Astrocyte (in vitro differentiated cells and primary cell): Measurements from ENCODE around the gene ECT2. TPM values are rescaled to one million over a fixed set of nuclear protein-coding genes. Genes with fewer than 3 reads are reported as not detected.

ENCODE experiments used
- DNase-seq: peaks from one replicate; pipeline ENCODE4 v3.0.0-alpha.2; 2010; ENCODE audit warnings: low read depth
- FAIRE-seq: peaks from 2 replicates; lab custom pipeline; 2011; peaks lifted over from hg19 to GRCh38; lab: Jason Lieb, UNC
- H2AFZ ChIP-seq: 2 replicates; pipeline ENCODE4 v1.6.0; 2012; ENCODE audit warnings: low read depth, low read length, inconsistent platforms
- H3K27ac ChIP-seq: 2 replicates; pipeline ENCODE4 v1.5.1; 2011; ENCODE audit warnings: low read depth, low read length, inconsistent platforms
- H3K27me3 ChIP-seq: 2 replicates; pipeline ENCODE4 v1.6.0; 2011; ENCODE audit warnings: low read length, inconsistent platforms; ENCODE audit not compliant: insufficient read depth
- H3K36me3 ChIP-seq: 2 replicates; pipeline ENCODE4 v1.5.1; 2011; ENCODE audit warnings: low read length, inconsistent platforms; ENCODE audit not compliant: insufficient read depth
- H3K4me1 ChIP-seq: 2 replicates; pipeline ENCODE4 v1.5.1; 2011; ENCODE audit warnings: low read length, inconsistent platforms; ENCODE audit not compliant: insufficient read depth
- H3K4me2 ChIP-seq: 2 replicates; pipeline ENCODE4 v1.6.0; 2012; ENCODE audit warnings: low read length, inconsistent platforms
- H3K4me3 ChIP-seq: 2 replicates; pipeline ENCODE4 v1.5.1; 2011; ENCODE audit warnings: low read depth, mild to moderate bottlenecking, low read length, inconsistent platforms; ENCODE audit not compliant: insufficient read depth
- H3K79me2 ChIP-seq: 2 replicates; pipeline ENCODE4 v1.6.0; 2012; ENCODE audit warnings: mild to moderate bottlenecking, low read length, inconsistent platforms; ENCODE audit not compliant: insufficient read depth
- H3K9ac ChIP-seq: 2 replicates; pipeline ENCODE4 v1.6.0; 2012; ENCODE audit warnings: mild to moderate bottlenecking, low read length, inconsistent platforms
- H3K9me3 ChIP-seq: 2 replicates; pipeline ENCODE4 v1.5.1; 2012; ENCODE audit warnings: low read depth, mild to moderate bottlenecking, low read length, inconsistent platforms; ENCODE audit not compliant: insufficient read depth
- H4K20me1 ChIP-seq: 2 replicates; pipeline ENCODE4 v1.6.0; 2012; ENCODE audit warnings: low read length, inconsistent platforms; ENCODE audit not compliant: insufficient read depth
- H3K27ac Mint-ChIP-seq: one replicate; pipeline ENCODE4 v1.8.0; 2021; ENCODE audit warnings: mild to moderate bottlenecking, mixed read lengths; ENCODE audit not compliant: unreplicated experiment
- H3K27me3 Mint-ChIP-seq: one replicate; pipeline ENCODE4 v1.8.0; 2021; ENCODE audit warnings: low read depth, mixed read lengths; ENCODE audit not compliant: unreplicated experiment
- H3K36me3 Mint-ChIP-seq: one replicate; pipeline ENCODE4 v1.8.0; 2021; ENCODE audit warnings: low read depth, mixed read lengths; ENCODE audit not compliant: unreplicated experiment
- H3K4me1 Mint-ChIP-seq: one replicate; pipeline ENCODE4 v1.8.0; 2021; ENCODE audit warnings: low read depth, mixed read lengths; ENCODE audit not compliant: unreplicated experiment
- H3K4me3 Mint-ChIP-seq: one replicate; pipeline ENCODE4 v1.8.0; 2021; ENCODE audit warnings: mild to moderate bottlenecking, moderate library complexity, mixed read lengths; ENCODE audit not compliant: unreplicated experiment
- H3K9me3 Mint-ChIP-seq: one replicate; pipeline ENCODE4 v1.8.0; 2021; ENCODE audit warnings: mild to moderate bottlenecking, mixed read lengths; ENCODE audit not compliant: unreplicated experiment
- CTCF ChIP-seq: IDR thresholded peaks from 2 replicates; pipeline ENCODE4 v1.5.1; 2011; ENCODE audit warnings: low read depth, mild to moderate bottlenecking, inconsistent platforms, low read length, moderate library complexity; ENCODE audit not compliant: insufficient read depth
- EZH2 ChIP-seq: IDR thresholded peaks from 2 replicates; pipeline ENCODE4 v1.6.1; 2012; ENCODE audit warnings: mild to moderate bottlenecking, low read length, inconsistent platforms; ENCODE audit not compliant: insufficient read depth
- total RNA-seq: library from RNA; stranded (reverse); gene quantifications from 2 replicates; pipeline ENCODE4 v1.2.1, GENCODE V29; 2021

Gene ECT2
- total RNA-seq, 1 donor from 2014 or later = 16.4 TPM

- Histone ChIP-seq H3K9ac (no peak overlapping the region), H3K79me2 (peaks cover 5% of the 10 kb centered on the region), H3K4me2 (no peak overlapping the region), H4K20me1 (no peaks in the 10 kb centered on the region), H3K4me1 (no peaks in the 10 kb centered on the region), H3K27me3 (no peaks in the 10 kb centered on the region), H2AFZ (no peak overlapping the region), H3K27ac (no peak overlapping the region), H3K36me3 (peaks cover 32% of the 10 kb centered on the region), H3K4me3 (no peak overlapping the region), H3K9me3 (no peaks in the 10 kb centered on the region)
- TF ChIP-seq CTCF = no peak
- TF ChIP-seq EZH2 = no peak
- Mint-ChIP-seq H3K27me3 (no peaks in the 10 kb centered on the region), H3K36me3 (peaks cover 9% of the 10 kb centered on the region), H3K4me1 (peaks cover 11% of the 10 kb centered on the region), H3K4me3 (no peak overlapping the region), H3K9me3 (peaks cover 2% of the 10 kb centered on the region), H3K27ac (no peak overlapping the region)
- DNase-seq (peak; percentile 3), FAIRE-seq (no peak)
Observed at GRCh38 chr3:172787746-172788145, 37.2 kb downstream of the ECT2 start.

- H3K9me3 Mint-ChIP-seq = no peaks in the 10 kb centered on the region
- FAIRE-seq = no peak
Observed at GRCh38 chr3:172799246-172799645, 48.7 kb downstream of the ECT2 start.

More at GRCh38 chr3:172799246-172799645, 48.7 kb downstream of the ECT2 start:
- TF ChIP-seq CTCF (no peak), EZH2 (no peak)
- H3K9me3 ChIP-seq = no peaks in the 10 kb centered on the region
- H3K4me2 ChIP-seq = no peak overlapping the region
- no peak overlapping the region for H2AFZ ChIP-seq
- no peaks in the 10 kb centered on the region for H4K20me1 ChIP-seq
- H3K4me1 ChIP-seq = no peaks in the 10 kb centered on the region
- H3K27me3 ChIP-seq = no peaks in the 10 kb centered on the region
- H3K79me2 ChIP-seq = no peaks in the 10 kb centered on the region
- no peak overlapping the region for H3K4me3 ChIP-seq
- peaks cover 7% of the 10 kb centered on the region for H3K36me3 ChIP-seq
- no peaks in the 10 kb centered on the region for H3K27me3 Mint-ChIP-seq
- H3K4me3 Mint-ChIP-seq = no peak overlapping the region
- no peaks in the 10 kb centered on the region for H3K4me1 Mint-ChIP-seq
- H3K27ac Mint-ChIP-seq = no peak overlapping the region
- no peaks in the 10 kb centered on the region for H3K36me3 Mint-ChIP-seq
- H3K27ac ChIP-seq = no peak overlapping the region
- H3K9ac ChIP-seq = no peak overlapping the region
- DNase-seq = no peak
